H9 (cell line): ENCODE data around the gene FAM185A. TPM values are rescaled to one million over a fixed set of nuclear protein-coding genes. Genes with fewer than 3 reads are reported as not detected.
"Not testable (repeated sequence)": the region's sequence is repeated elsewhere in the genome, so short reads cannot be mapped to it uniquely, and the experiment has no call there.

Experiments
- DNase-seq: peaks from one replicate; pipeline ENCODE4 v3.0.0-alpha.2; 2017
- H2AFZ ChIP-seq: one replicate; pipeline ENCODE4 v1.6.1; 2013; ENCODE audit warnings: mild to moderate bottlenecking, low read length, control low read depth, moderate library complexity
- H2AK5ac ChIP-seq: 2 replicates; pipeline ENCODE4 v1.6.1; 2013; ENCODE audit warnings: low read length, control low read depth, mixed read lengths; ENCODE audit not compliant: insufficient read length
- H2BK120ac ChIP-seq: one replicate; pipeline ENCODE4 v1.6.1; 2013; ENCODE audit warnings: low read depth, mild to moderate bottlenecking, low read length, control low read depth, inconsistent platforms; ENCODE audit not compliant: poor library complexity, severe bottlenecking
- H2BK12ac ChIP-seq: 2 replicates; pipeline ENCODE4 v1.6.1; 2013; ENCODE audit warnings: low read length, control low read depth, mixed read lengths, low read depth; ENCODE audit not compliant: insufficient read length
- H2BK15ac ChIP-seq: 2 replicates; pipeline ENCODE4 v1.6.1; 2013; ENCODE audit warnings: low read depth, low read length, control low read depth
- H2BK20ac ChIP-seq: one replicate; pipeline ENCODE4 v1.6.1; 2013; ENCODE audit warnings: low read depth, mild to moderate bottlenecking, low read length, control low read depth, inconsistent platforms; ENCODE audit not compliant: poor library complexity, severe bottlenecking
- H2BK5ac ChIP-seq: 2 replicates; pipeline ENCODE4 v1.6.1; 2013; ENCODE audit warnings: low read length, control low read depth, mixed read lengths; ENCODE audit not compliant: insufficient read length
- H3K14ac ChIP-seq: 2 replicates; pipeline ENCODE4 v1.6.1; 2013; ENCODE audit warnings: low read length, control low read depth; ENCODE audit not compliant: insufficient read depth
- H3K18ac ChIP-seq: 2 replicates; pipeline ENCODE4 v1.6.1; 2013; ENCODE audit warnings: low read depth, mild to moderate bottlenecking, mixed read lengths, low read length, control low read depth; ENCODE audit not compliant: insufficient read length
- H3K23ac ChIP-seq: 2 replicates; pipeline ENCODE4 v1.6.1; 2013; ENCODE audit warnings: low read length, control low read depth, mixed read lengths, low read depth; ENCODE audit not compliant: insufficient read length
- H3K23me2 ChIP-seq: 2 replicates; pipeline ENCODE4 v1.6.1; 2013; ENCODE audit warnings: low read depth, mild to moderate bottlenecking, mixed read lengths, low read length, control low read depth; ENCODE audit not compliant: insufficient read length, poor library complexity, severe bottlenecking
- H3K27ac ChIP-seq: 2 replicates; pipeline ENCODE4 v1.5.1; 2013; ENCODE audit warnings: low read length, control low read depth, mixed read lengths, low read depth; ENCODE audit not compliant: insufficient read length
- H3K27me3 ChIP-seq: 2 replicates; pipeline ENCODE4 v1.6.1; 2013; ENCODE audit warnings: low read length, control low read depth, inconsistent platforms; ENCODE audit not compliant: insufficient read depth
- H3K4ac ChIP-seq: 2 replicates; pipeline ENCODE4 v1.6.1; 2013; ENCODE audit warnings: low read depth, mild to moderate bottlenecking, control low read depth, inconsistent platforms, low read length, moderate library complexity
- H3K4me1 ChIP-seq: 2 replicates; pipeline ENCODE4 v1.6.1; 2013; ENCODE audit warnings: low read length, control low read depth, inconsistent platforms; ENCODE audit not compliant: insufficient read depth
- H3K4me2 ChIP-seq: 2 replicates; pipeline ENCODE4 v1.6.1; 2013; ENCODE audit warnings: low read length, control low read depth, mixed read lengths; ENCODE audit not compliant: insufficient read length, insufficient read depth
- H3K56ac ChIP-seq: 2 replicates; pipeline ENCODE4 v1.6.1; 2013; ENCODE audit warnings: low read depth, mild to moderate bottlenecking, mixed read lengths, low read length, control low read depth; ENCODE audit not compliant: insufficient read length
- H3K79me1 ChIP-seq: 2 replicates; pipeline ENCODE4 v1.6.1; 2013; ENCODE audit warnings: low read depth, mild to moderate bottlenecking, moderate library complexity, low read length, control low read depth, inconsistent platforms; ENCODE audit not compliant: insufficient read depth, poor library complexity, severe bottlenecking
- H3K79me2 ChIP-seq: 2 replicates; pipeline ENCODE4 v1.6.1; 2013; ENCODE audit warnings: low read length, control low read depth, inconsistent platforms; ENCODE audit not compliant: insufficient read depth
- H3K9ac ChIP-seq: 2 replicates; pipeline ENCODE4 v1.6.1; 2013; ENCODE audit warnings: low read length, control low read depth, mixed read lengths; ENCODE audit not compliant: insufficient read length; ENCODE audit errors: extremely low read depth
- H3K9me3 ChIP-seq: one replicate; pipeline ENCODE4 v1.6.1; 2013; ENCODE audit warnings: low read depth, low read length, inconsistent platforms; ENCODE audit not compliant: control insufficient read depth
- H3T11ph ChIP-seq: one replicate; pipeline ENCODE4 v1.6.1; 2013; ENCODE audit warnings: mild to moderate bottlenecking, low read length, control low read depth, inconsistent platforms
- H4K20me1 ChIP-seq: one replicate; pipeline ENCODE4 v1.6.1; 2013; ENCODE audit not compliant: control insufficient read depth, insufficient read length, insufficient read depth
- H4K5ac ChIP-seq: 2 replicates; pipeline ENCODE4 v1.6.1; 2013; ENCODE audit warnings: low read depth, mild to moderate bottlenecking, mixed read lengths, low read length, control low read depth; ENCODE audit not compliant: insufficient read length
- H4K8ac ChIP-seq: replicated peaks from 2 replicates; pipeline ENCODE4 v1.6.1; 2013; ENCODE audit warnings: low read length, control low read depth, mixed read lengths, low read depth; ENCODE audit not compliant: insufficient read length
- H4K91ac ChIP-seq: 2 replicates; pipeline ENCODE4 v1.6.1; 2013; ENCODE audit warnings: low read depth, mild to moderate bottlenecking, moderate library complexity, mixed read lengths, low read length, control low read depth; ENCODE audit not compliant: insufficient read length
- H3K27ac Mint-ChIP-seq, 3 experiments: 2 replicates in 2 of 3; 3 replicates in 1 of 3; pipeline ENCODE4 v1.8.0; 2020 to 2021; ENCODE audit warnings: mixed read lengths in 3 of 3, mild to moderate bottlenecking in 1 of 3, moderate library complexity in 1 of 3
- H3K27me3 Mint-ChIP-seq: 2 replicates; pipeline ENCODE4 v1.8.0; 2021; ENCODE audit warnings: low read depth, mild to moderate bottlenecking, moderate library complexity, mixed read lengths
- H3K36me3 Mint-ChIP-seq, 3 experiments: 2 replicates in 2 of 3; 3 replicates in 1 of 3; pipeline ENCODE4 v1.8.0; 2020 to 2021; ENCODE audit warnings: low read depth in 3 of 3, mixed read lengths in 3 of 3; ENCODE audit not compliant: insufficient read depth in 1 of 3
- H3K4me1 Mint-ChIP-seq, 2 experiments: 2 replicates each; pipeline ENCODE4 v1.8.0; 2020; ENCODE audit warnings: mixed read lengths in 2 of 2
- H3K4me3 Mint-ChIP-seq, 2 experiments: 2 replicates in 1 of 2; 3 replicates in 1 of 2; pipeline ENCODE4 v1.8.0; 2020 to 2021; ENCODE audit warnings: mild to moderate bottlenecking in 2 of 2, mixed read lengths in 2 of 2, moderate library complexity in 1 of 2
- H3K9me3 Mint-ChIP-seq, 2 experiments: 2 replicates in 1 of 2; 3 replicates in 1 of 2; pipeline ENCODE4 v1.8.0; 2020; ENCODE audit warnings: mild to moderate bottlenecking in 2 of 2, mixed read lengths in 2 of 2, moderate library complexity in 1 of 2
- WGBS: extraction: QIAGEN DNeasy Blood & Tissue Kit; methylation state at CpG from one replicate; pipeline ENCODE4 v1.1.7; 2013; ENCODE audit warnings: missing lambda C conversion rate, low lambda C conversion rate, mixed read lengths; ENCODE audit not compliant: insufficient read length; ENCODE audit errors: extremely low coverage; 5-methylcytosine and 5-hydroxymethylcytosine counted together
- total RNA-seq: library from RNA; stranded (reverse); gene quantifications from 2 replicates; pipeline ENCODE4 v1.2.1, GENCODE V29; 2021

The FAM185A gene
- total RNA-seq, 1 experiment from 2014 or later: 7.0 TPM

GRCh38 chr7:102713691-102714080 is 35.1 kb upstream of the FAM185A start:
- H2BK20ac ChIP-seq, H3K56ac ChIP-seq, H4K91ac ChIP-seq, H3K4me1 Mint-ChIP-seq, H3K9me3 Mint-ChIP-seq, H4K8ac ChIP-seq, H2BK120ac ChIP-seq, H3K79me2 ChIP-seq, H4K5ac ChIP-seq, H2BK12ac ChIP-seq, H3K23me2 ChIP-seq, H2BK5ac ChIP-seq, H3K23ac ChIP-seq, H3K9me3 ChIP-seq, H3K79me1 ChIP-seq, H4K20me1 ChIP-seq, H2AK5ac ChIP-seq, H3K9ac ChIP-seq, H3K27ac Mint-ChIP-seq, H3K27me3 Mint-ChIP-seq, H3K4me2 ChIP-seq, H3K27me3 ChIP-seq, H3K4ac ChIP-seq, H3K4me3 Mint-ChIP-seq, H2AFZ ChIP-seq, H3T11ph ChIP-seq, H3K14ac ChIP-seq, H3K4me1 ChIP-seq, H3K18ac ChIP-seq, DNase-seq, H2BK15ac ChIP-seq, H3K27ac ChIP-seq, H3K36me3 Mint-ChIP-seq: not testable (repeated sequence)
- no CpG with 5 or more reads among the region's 1 CpG for WGBS

GRCh38 chr7:102714774-102715522 is 33.9 kb upstream of the FAM185A start:
- not testable (repeated sequence) for H4K5ac ChIP-seq, H2BK12ac ChIP-seq, H3K79me1 ChIP-seq, H4K91ac ChIP-seq, H2BK15ac ChIP-seq, H3K23me2 ChIP-seq, H3K4me1 ChIP-seq, H3K9me3 Mint-ChIP-seq, H2BK120ac ChIP-seq, H4K20me1 ChIP-seq, H3K27ac ChIP-seq, H3K27me3 ChIP-seq, H3K23ac ChIP-seq, H3K18ac ChIP-seq, H3T11ph ChIP-seq, H3K14ac ChIP-seq, H4K8ac ChIP-seq, H3K27me3 Mint-ChIP-seq, H2BK5ac ChIP-seq, H2BK20ac ChIP-seq, H3K36me3 Mint-ChIP-seq, DNase-seq, H3K79me2 ChIP-seq, H2AFZ ChIP-seq, H3K4ac ChIP-seq, H3K9ac ChIP-seq, H3K4me3 Mint-ChIP-seq, H3K4me1 Mint-ChIP-seq, H3K27ac Mint-ChIP-seq, H2AK5ac ChIP-seq, H3K4me2 ChIP-seq, H3K56ac ChIP-seq, H3K9me3 ChIP-seq
- WGBS: no CpG with 5 or more reads among the region's 6 CpGs
